Muscle of leg (tissue), 11 donors: Measurements from ENCODE around the gene NDUFA13. TPM values are rescaled to one million over a fixed set of nuclear protein-coding genes. Genes with fewer than 3 reads are reported as not detected.
A peak's percentile ranks its signal among the peaks of the same experiment; 100 is the strongest.

Experiments used
- DNase-seq: peaks from one replicate; pipeline ENCODE4 v3.0.0; 2013
- H3K27ac ChIP-seq: one replicate; pipeline ENCODE4 v1.5.1; 2013; ENCODE audit warnings: mild to moderate bottlenecking, low read length, control low read depth
- H3K27me3 ChIP-seq: one replicate; pipeline ENCODE4 v1.6.1; 2013; ENCODE audit warnings: low read length; ENCODE audit not compliant: control insufficient read depth, insufficient read depth
- H3K36me3 ChIP-seq: one replicate; pipeline ENCODE4 v1.6.1; 2013; ENCODE audit warnings: low read length; ENCODE audit not compliant: control insufficient read depth, insufficient read depth
- H3K4me1 ChIP-seq: one replicate; pipeline ENCODE4 v1.6.1; 2013; ENCODE audit warnings: low read length; ENCODE audit not compliant: control insufficient read depth, insufficient read depth
- H3K4me3 ChIP-seq: one replicate; pipeline ENCODE4 v1.5.1; 2013; ENCODE audit warnings: low read length, control low read depth
- H3K9me3 ChIP-seq: replicated peaks from 2 replicates; pipeline ENCODE4 v1.6.1; 2013; ENCODE audit warnings: low read depth, low read length; ENCODE audit not compliant: control insufficient read depth
- WGBS: methylation state at CpG from one replicate; pipeline ENCODE4 v1.1.5; 2013; ENCODE audit warnings: missing lambda C conversion rate; ENCODE audit not compliant: insufficient coverage; 5-methylcytosine and 5-hydroxymethylcytosine counted together
- polyA plus RNA-seq, 8 donors: library from polyadenylated mRNA; unstranded; fragments of 120-200 nt; gene quantifications; one replicate each; pipeline versions ENCODE4 v1.2.1 to v1.2.3, GENCODE V29; 2013; ENCODE audit warnings: inconsistent platforms in 1 of 8, low replicate concordance in 1 of 8; ENCODE audit not compliant: insufficient read length in 8 of 8, insufficient read depth in 1 of 8
- total RNA-seq: library from RNA; stranded (reverse); fragments of 120-200 nt; gene quantifications from one replicate; pipeline ENCODE4 v1.2.4, GENCODE V29; 2013

The NDUFA13 gene
- total and polyA plus RNA-seq, 9 donors = 192 to 242 (median 227) TPM

GRCh38 chr19:19477705-19478383 lies 38.2 kb upstream of the NDUFA13 start:
- peaks cover 75% of the 10 kb centered on the region for H3K4me1 ChIP-seq
- no peak for DNase-seq
- 90% methylated on average over 9 of the region's 10 CpGs for WGBS
- H3K9me3 ChIP-seq = no peaks in the 10 kb centered on the region
- H3K36me3 ChIP-seq = peaks cover 21% of the 10 kb centered on the region
- H3K27me3 ChIP-seq = no peaks in the 10 kb centered on the region
- no peak overlapping the region for H3K4me3 ChIP-seq
- H3K27ac ChIP-seq = peak overlapping the region; percentile 93

GRCh38 chr19:19480688-19481087 lies 35.3 kb upstream of the NDUFA13 start:
- H3K4me1 ChIP-seq = peaks cover 73% of the 10 kb centered on the region
- 72% methylated on average over 2 of the region's 5 CpGs for WGBS
- DNase-seq = no peak
- no peak overlapping the region for H3K27ac ChIP-seq
- no peaks in the 10 kb centered on the region for H3K27me3 ChIP-seq
- H3K9me3 ChIP-seq = no peaks in the 10 kb centered on the region
- peaks cover 12% of the 10 kb centered on the region for H3K36me3 ChIP-seq
- no peak overlapping the region for H3K4me3 ChIP-seq

- peak overlapping the region; percentile 91 for H3K27ac ChIP-seq
- 15% methylated on average over 11 of the region's 19 CpGs for WGBS
- peak; percentile 93 for DNase-seq
- no peaks in the 10 kb centered on the region for H3K9me3 ChIP-seq
- H3K36me3 ChIP-seq = peaks cover 12% of the 10 kb centered on the region
- H3K4me1 ChIP-seq = peaks cover 67% of the 10 kb centered on the region
- H3K4me3 ChIP-seq = no peak overlapping the region
- H3K27me3 ChIP-seq = no peaks in the 10 kb centered on the region
These were observed 33.0 kb upstream of the NDUFA13 start for GRCh38 chr19:19482809-19483596.

GRCh38 chr19:19485161-19485997 lies 30.6 kb upstream of the NDUFA13 start:
- Histone ChIP-seq H3K27me3 (no peaks in the 10 kb centered on the region), H3K27ac (peak overlapping the region; percentile 56), H3K4me1 (peaks cover 86% of the 10 kb centered on the region), H3K4me3 (no peak overlapping the region), H3K9me3 (no peaks in the 10 kb centered on the region), H3K36me3 (peaks cover 8% of the 10 kb centered on the region)
- peak; percentile 64 for DNase-seq
- 30% methylated on average over 8 of the region's 15 CpGs for WGBS

- Histone ChIP-seq H3K4me1 (peaks cover 80% of the 10 kb centered on the region), H3K27ac (no peak overlapping the region), H3K9me3 (no peaks in the 10 kb centered on the region), H3K36me3 (peaks cover 6% of the 10 kb centered on the region), H3K27me3 (no peaks in the 10 kb centered on the region), H3K4me3 (no peak overlapping the region)
- 80% methylated on average over 1 of the region's 5 CpGs for WGBS
- no peak for DNase-seq
These were observed 30.1 kb upstream of the NDUFA13 start for GRCh38 chr19:19485998-19486290.

GRCh38 chr19:19486343-19487076 lies 29.5 kb upstream of the NDUFA13 start:
- H3K9me3 ChIP-seq = no peaks in the 10 kb centered on the region
- 80% methylated on average over 5 of the region's 15 CpGs for WGBS
- no peak overlapping the region for H3K4me3 ChIP-seq
- H3K4me1 ChIP-seq = peaks cover 79% of the 10 kb centered on the region
- peaks cover 3% of the 10 kb centered on the region for H3K36me3 ChIP-seq
- no peak overlapping the region for H3K27ac ChIP-seq
- no peak for DNase-seq
- no peaks in the 10 kb centered on the region for H3K27me3 ChIP-seq

GRCh38 chr19:19487077-19487949 lies 28.7 kb upstream of the NDUFA13 start:
- H3K4me1 ChIP-seq = peaks cover 74% of the 10 kb centered on the region
- H3K9me3 ChIP-seq = no peaks in the 10 kb centered on the region

GRCh38 chr19:19487950-19488874 lies 27.8 kb upstream of the NDUFA13 start:
- no peak for DNase-seq
- H3K4me3 ChIP-seq = no peak overlapping the region

More at GRCh38 chr19:19487077-19487949, 28.7 kb upstream of the NDUFA13 start:
- no peak for DNase-seq
- Histone ChIP-seq H3K4me3 (no peak overlapping the region), H3K27me3 (no peaks in the 10 kb centered on the region), H3K27ac (no peak overlapping the region), H3K36me3 (peaks cover 11% of the 10 kb centered on the region)
- WGBS = 90% methylated on average over 7 of the region's 9 CpGs

More at GRCh38 chr19:19487950-19488874, 27.8 kb upstream of the NDUFA13 start:
- H3K4me1 ChIP-seq = peaks cover 65% of the 10 kb centered on the region
- no peaks in the 10 kb centered on the region for H3K27me3 ChIP-seq
- peak overlapping the region; percentile 78 for H3K27ac ChIP-seq
- WGBS = 70% methylated on average over 7 of the region's 20 CpGs
- no peaks in the 10 kb centered on the region for H3K9me3 ChIP-seq
- H3K36me3 ChIP-seq = peaks cover 18% of the 10 kb centered on the region
